Tibial nerve (tissue), 4 donors: ENCODE measurements around the gene BTBD9.

ENCODE experiments used
- CTCF ChIP-seq, 5 experiments: fragments of 200-600 bp in 3 of 5; fragments of 450-650 bp in 2 of 5; sonication (generic) in 3 of 5; IDR thresholded peaks; one replicate each; pipeline ENCODE4 v1.5.1; 2016 to 2019; ENCODE audit warnings: antibody characterized with exemption in 5 of 5, mild to moderate bottlenecking in 3 of 5, moderate library complexity in 2 of 5
- EP300 ChIP-seq, 2 donors: sonication (generic); formaldehyde crosslinking; IDR thresholded peaks; one replicate each; pipeline ENCODE4 v1.6.1; 2017; ENCODE audit warnings: antibody characterized with exemption in 2 of 2, mild to moderate bottlenecking in 1 of 2
- POLR2A ChIP-seq, 2 donors: fragments of 450-650 bp; IDR thresholded peaks; one replicate each; pipeline ENCODE4 v1.6.1; 2017; ENCODE audit warnings: antibody characterized with exemption in 2 of 2, mild to moderate bottlenecking in 2 of 2, moderate library complexity in 2 of 2

GRCh38 chr6:38209371-38210260, 430.1 kb downstream of the BTBD9 start:
- TF ChIP-seq CTCF (IDR thresholded peaks at IDR 0.05) (no peak), EP300 (IDR thresholded peaks at IDR 0.05) (no peak), POLR2A (IDR thresholded peaks at IDR 0.05) (no peak)
